NB4 (cell line): ENCODE results near the gene SMIM45.

Experiments used
- MYC ChIP-seq: IDR thresholded peaks from 2 replicates; pipeline ENCODE4 v1.6.1; 2011; ENCODE audit warnings: low read depth, low read length
- POLR2A ChIP-seq: IDR thresholded peaks from 2 replicates; pipeline ENCODE4 v1.6.1; 2011; ENCODE audit warnings: mild to moderate bottlenecking; ENCODE audit not compliant: insufficient read length; ENCODE audit errors: extremely low read depth
- TF ChIP-seq, protein P1 (sequence below): IDR thresholded peaks from one replicate; pipeline ENCODE4 v1.5.1; 2012; ENCODE audit warnings: low read depth, low read length
- TF ChIP-seq, protein P2 (sequence below): IDR thresholded peaks from 2 replicates; pipeline ENCODE4 v1.6.1; 2011; ENCODE audit warnings: low read depth, low read length

DNA sequence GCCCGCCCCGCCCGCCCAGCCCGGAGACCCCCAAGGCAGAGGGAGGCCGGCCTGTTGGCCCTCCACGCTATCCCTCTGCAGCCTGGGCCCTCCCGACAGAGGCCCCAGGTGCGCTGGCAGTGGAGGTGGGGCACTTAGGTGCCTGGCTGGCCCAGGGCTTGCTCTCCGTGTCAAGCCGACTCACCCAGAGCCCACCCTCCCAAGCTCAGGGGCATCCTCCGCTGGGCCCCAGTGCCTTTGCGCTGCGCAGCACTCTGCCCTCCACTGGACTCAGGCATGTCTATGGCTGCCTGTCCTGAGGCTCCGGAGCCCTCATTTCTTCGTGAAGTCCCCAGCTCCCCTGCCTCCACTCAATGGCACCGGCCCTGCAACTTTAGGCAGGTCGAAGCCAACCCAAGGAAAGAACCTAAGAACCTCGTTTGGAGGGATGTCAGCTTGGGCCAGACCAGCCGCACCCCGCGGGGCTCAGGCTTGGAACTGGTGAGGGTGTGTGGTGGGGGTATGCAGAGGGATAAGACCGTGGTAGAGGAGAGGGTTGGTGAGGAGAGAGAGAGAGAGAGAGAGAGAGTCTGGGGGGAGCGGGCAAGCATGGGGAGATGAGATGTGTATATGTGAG is 6.1 kb downstream of the SMIM45 start:
- TF ChIP-seq, protein P1, sequence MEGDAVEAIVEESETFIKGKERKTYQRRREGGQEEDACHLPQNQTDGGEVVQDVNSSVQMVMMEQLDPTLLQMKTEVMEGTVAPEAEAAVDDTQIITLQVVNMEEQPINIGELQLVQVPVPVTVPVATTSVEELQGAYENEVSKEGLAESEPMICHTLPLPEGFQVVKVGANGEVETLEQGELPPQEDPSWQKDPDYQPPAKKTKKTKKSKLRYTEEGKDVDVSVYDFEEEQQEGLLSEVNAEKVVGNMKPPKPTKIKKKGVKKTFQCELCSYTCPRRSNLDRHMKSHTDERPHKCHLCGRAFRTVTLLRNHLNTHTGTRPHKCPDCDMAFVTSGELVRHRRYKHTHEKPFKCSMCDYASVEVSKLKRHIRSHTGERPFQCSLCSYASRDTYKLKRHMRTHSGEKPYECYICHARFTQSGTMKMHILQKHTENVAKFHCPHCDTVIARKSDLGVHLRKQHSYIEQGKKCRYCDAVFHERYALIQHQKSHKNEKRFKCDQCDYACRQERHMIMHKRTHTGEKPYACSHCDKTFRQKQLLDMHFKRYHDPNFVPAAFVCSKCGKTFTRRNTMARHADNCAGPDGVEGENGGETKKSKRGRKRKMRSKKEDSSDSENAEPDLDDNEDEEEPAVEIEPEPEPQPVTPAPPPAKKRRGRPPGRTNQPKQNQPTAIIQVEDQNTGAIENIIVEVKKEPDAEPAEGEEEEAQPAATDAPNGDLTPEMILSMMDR, result no peak
- TF ChIP-seq POLR2A (no peak), MYC (no peak)
- TF ChIP-seq, protein P2, sequence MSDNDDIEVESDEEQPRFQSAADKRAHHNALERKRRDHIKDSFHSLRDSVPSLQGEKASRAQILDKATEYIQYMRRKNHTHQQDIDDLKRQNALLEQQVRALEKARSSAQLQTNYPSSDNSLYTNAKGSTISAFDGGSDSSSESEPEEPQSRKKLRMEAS, result no peak
